GM21515 (cell line): ENCODE results near the gene GDF2.

Experiments
- ATAC-seq: cut with Tn5 transposase; IDR thresholded peaks from one replicate; pipeline ENCODE4 v1.9.1; 2021; ENCODE audit not compliant: unreplicated experiment

Gene GDF2

GRCh38 chr10:47368431-47369180 is 46.4 kb downstream of the GDF2 start:
- ATAC-seq = no peak

GRCh38 chr10:47369251-47369894 is 47.1 kb downstream of the GDF2 start:
- ATAC-seq = no peak

GRCh38 chr10:47370015-47370767 is 47.9 kb downstream of the GDF2 start:
- ATAC-seq = no peak

- no peak for ATAC-seq
Observed at GRCh38 chr10:47370878-47371277, 48.6 kb downstream of the GDF2 start.

- no peak for ATAC-seq
Observed at GRCh38 chr10:47371629-47372485, 49.6 kb downstream of the GDF2 start.

GRCh38 chr10:47372726-47373125 is 50.5 kb downstream of the GDF2 start:
- ATAC-seq = no peak

GRCh38 chr10:47374611-47375536 is 52.6 kb downstream of the GDF2 start:
- ATAC-seq = no peak

GRCh38 chr10:47376522-47377220 is 54.4 kb downstream of the GDF2 start:
- ATAC-seq = no peak
